Measurements from ENCODE around the gene FOXB1.
A peak's percentile ranks its signal among the peaks of the same experiment; 100 is the strongest.

FOXB1 gene

DNA sequence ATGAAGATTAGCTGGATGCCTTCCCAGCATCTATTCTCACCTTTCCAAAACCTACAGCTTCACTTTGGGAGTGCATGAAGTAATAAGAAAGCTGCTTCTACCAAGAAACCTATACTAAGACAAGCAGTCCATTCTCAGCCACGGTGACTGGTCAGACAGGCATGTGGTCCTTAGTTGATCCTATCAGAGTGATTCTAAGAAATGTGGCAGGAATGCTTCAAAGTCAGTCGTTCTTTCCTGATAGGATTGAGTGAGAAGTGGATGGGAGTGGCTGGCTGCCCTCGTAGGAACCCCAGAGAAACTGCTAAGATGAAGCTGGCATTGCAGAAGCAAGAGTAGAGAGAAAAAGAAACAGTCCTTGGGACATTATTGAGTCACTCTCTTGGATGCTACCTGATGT, 16.6 kb downstream of the FOXB1 start:
- H3K9ac ChIP-seq (ENCODE audit: insufficient read length): no peak overlapping the region

DNA sequence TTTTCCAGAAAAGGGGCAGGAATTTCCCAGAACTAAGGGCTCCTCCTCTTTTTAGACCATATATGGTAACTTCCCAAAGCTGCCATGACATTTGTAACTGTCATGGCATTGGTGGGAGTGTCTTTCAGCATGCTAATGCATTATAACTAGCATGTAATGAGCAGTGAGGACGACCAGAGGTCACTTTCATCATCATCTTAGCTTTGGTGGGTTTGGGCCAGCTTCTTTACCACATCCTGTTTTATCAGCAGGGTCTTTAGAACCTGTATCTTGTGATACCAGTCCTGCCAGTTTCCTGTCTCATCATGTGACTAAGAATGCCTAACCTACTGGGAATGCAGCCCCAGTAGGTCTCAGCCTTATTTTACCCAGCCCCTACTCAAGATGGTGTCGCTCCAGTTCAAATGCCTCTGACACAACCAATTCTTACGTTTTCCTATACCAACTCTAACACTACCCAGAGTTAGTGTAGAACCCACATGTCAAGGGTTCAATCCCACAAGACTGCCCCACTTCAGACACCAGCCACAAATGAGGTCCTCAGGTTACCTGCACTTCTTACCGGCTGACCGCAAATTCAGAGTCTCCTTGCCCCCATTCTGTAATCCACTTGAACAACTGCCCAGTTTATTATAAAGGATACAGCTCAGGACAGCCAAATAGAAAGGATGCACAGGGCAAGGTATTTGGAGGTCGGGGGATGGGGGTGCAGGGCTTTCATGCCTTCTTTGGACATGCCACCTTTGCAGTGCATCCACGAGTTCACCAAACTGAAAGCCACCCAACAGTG, 17.7 kb downstream of the FOXB1 start:
- no peaks in the 10 kb centered on the region for H3K9me3 ChIP-seq (ENCODE audit: low read depth, low read length)
- no peak overlapping the region for H3K27ac ChIP-seq
- DNase-seq (ENCODE audit: low read depth, low spot score): no peak
- H3K4me3 ChIP-seq: no peak overlapping the region
- no peaks in the 10 kb centered on the region for H3K36me3 ChIP-seq (ENCODE audit: insufficient read depth, low read length)
- no peak overlapping the region for H3K9ac ChIP-seq (ENCODE audit: insufficient read length)
- TF ChIP-seq POLR2AphosphoS5 (IDR thresholded peaks at IDR 0.05; ENCODE audit: borderline replicate concordance, low read depth, low read length): no peak
- TF ChIP-seq EZH2 (IDR thresholded peaks at IDR 0.05): no peak
- no peak for TF ChIP-seq FOXP2 (optimal IDR thresholded peaks at IDR 0.05; ENCODE audit: control extremely low read depth, extremely low read length, insufficient read depth)

More for the DNA sequence above, 16.6 kb downstream of the FOXB1 start:
- Histone ChIP-seq H3K4me3 (no peak overlapping the region), H3K36me3 (ENCODE audit: insufficient read depth, low read length) (no peaks in the 10 kb centered on the region), H3K27ac (no peak overlapping the region), H3K9me3 (ENCODE audit: low read depth, low read length) (no peaks in the 10 kb centered on the region)
- DNase-seq (ENCODE audit: low read depth, low spot score): no peak
- TF ChIP-seq POLR2AphosphoS5 (IDR thresholded peaks at IDR 0.05; ENCODE audit: borderline replicate concordance, low read depth, low read length) (no peak), EZH2 (IDR thresholded peaks at IDR 0.05) (no peak), FOXP2 (optimal IDR thresholded peaks at IDR 0.05; ENCODE audit: control extremely low read depth, extremely low read length, insufficient read depth) (no peak)

DNA sequence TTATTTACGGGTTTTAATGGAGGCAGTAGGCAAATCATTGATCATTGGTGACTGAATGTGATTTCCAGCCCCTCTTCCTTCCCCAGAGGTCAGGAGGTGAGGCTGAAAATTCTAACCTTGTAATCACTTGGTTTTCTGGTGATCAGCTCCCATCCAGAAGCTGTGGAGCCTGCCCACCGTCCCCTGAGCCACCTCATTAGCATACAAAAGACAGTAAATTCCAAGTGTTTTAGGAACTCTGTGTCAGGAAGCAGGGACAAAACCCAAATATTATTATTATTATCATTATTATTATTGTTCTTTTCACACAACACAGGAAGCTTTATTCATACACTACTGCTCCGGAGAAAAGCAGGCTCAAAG, 18.2 kb downstream of the FOXB1 start:
- DNase-seq (ENCODE audit: low read depth, low spot score): no peak
- Histone ChIP-seq H3K9ac (ENCODE audit: insufficient read length) (no peak overlapping the region), H3K9me3 (ENCODE audit: low read depth, low read length) (no peaks in the 10 kb centered on the region), H3K27ac (no peak overlapping the region), H3K4me3 (no peak overlapping the region), H3K36me3 (ENCODE audit: insufficient read depth, low read length) (no peaks in the 10 kb centered on the region)
- no peak for TF ChIP-seq FOXP2 (optimal IDR thresholded peaks at IDR 0.05; ENCODE audit: control extremely low read depth, extremely low read length, insufficient read depth)
- TF ChIP-seq EZH2 (IDR thresholded peaks at IDR 0.05): no peak
- TF ChIP-seq POLR2AphosphoS5 (IDR thresholded peaks at IDR 0.05; ENCODE audit: borderline replicate concordance, low read depth, low read length): no peak

DNA sequence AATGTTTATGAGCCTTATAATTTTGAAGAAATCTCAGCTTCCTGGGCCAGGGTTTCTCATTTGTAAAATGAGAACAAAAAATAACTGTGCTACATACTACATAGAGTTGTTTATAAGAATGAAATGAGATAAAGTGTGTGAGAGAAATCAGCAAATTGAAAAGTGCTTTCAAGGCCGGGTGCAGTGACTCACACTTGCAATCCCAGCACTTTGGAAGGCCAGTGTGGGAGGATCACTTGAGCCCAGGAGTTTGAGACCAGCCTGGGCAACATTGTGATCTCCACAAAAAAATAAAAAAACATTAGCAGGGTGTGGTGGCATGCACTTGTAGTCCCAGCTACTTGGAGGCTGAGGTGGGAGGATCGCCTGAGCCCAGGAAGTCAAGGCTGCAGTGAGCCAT, 22.4 kb downstream of the FOXB1 start:
- Histone ChIP-seq H3K27ac (no peak overlapping the region), H3K9me3 (ENCODE audit: low read depth, low read length) (no peaks in the 10 kb centered on the region), H3K9ac (ENCODE audit: insufficient read length) (no peak overlapping the region), H3K36me3 (ENCODE audit: insufficient read depth, low read length) (no peaks in the 10 kb centered on the region), H3K4me3 (no peak overlapping the region)
- no peak for DNase-seq (ENCODE audit: low read depth, low spot score)
- TF ChIP-seq FOXP2 (optimal IDR thresholded peaks at IDR 0.05; ENCODE audit: control extremely low read depth, extremely low read length, insufficient read depth) (no peak), EZH2 (IDR thresholded peaks at IDR 0.05) (no peak), POLR2AphosphoS5 (IDR thresholded peaks at IDR 0.05; ENCODE audit: borderline replicate concordance, low read depth, low read length) (no peak)

DNA sequence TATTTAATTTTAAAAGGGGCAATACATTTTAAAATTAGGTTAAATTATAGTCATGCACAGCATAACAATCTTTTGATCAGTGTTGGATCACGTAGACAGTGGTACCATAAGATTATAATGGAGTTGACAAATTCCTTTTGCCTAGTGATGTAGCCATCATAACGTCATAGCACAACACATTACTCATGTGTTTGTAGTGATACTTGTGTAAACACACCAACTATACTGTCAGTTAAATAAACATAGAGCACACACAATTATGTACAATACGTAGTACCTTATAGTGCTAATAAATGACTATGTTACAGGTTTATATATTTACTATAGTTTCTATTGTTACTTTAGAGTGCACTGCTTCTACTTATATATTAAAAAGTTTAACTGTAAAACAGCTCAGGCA, 31.2 kb downstream of the FOXB1 start:
- Histone ChIP-seq H3K9ac (ENCODE audit: insufficient read length) (no peak overlapping the region), H3K9me3 (ENCODE audit: low read depth, low read length) (no peaks in the 10 kb centered on the region), H3K4me3 (no peak overlapping the region), H3K36me3 (ENCODE audit: insufficient read depth, low read length) (no peaks in the 10 kb centered on the region), H3K27ac (no peak overlapping the region)
- no peak for TF ChIP-seq POLR2AphosphoS5 (IDR thresholded peaks at IDR 0.05; ENCODE audit: borderline replicate concordance, low read depth, low read length)
- TF ChIP-seq EZH2 (IDR thresholded peaks at IDR 0.05): no peak
- TF ChIP-seq FOXP2 (optimal IDR thresholded peaks at IDR 0.05; ENCODE audit: control extremely low read depth, extremely low read length, insufficient read depth): no peak
- no peak for DNase-seq (ENCODE audit: low read depth, low spot score)

DNA sequence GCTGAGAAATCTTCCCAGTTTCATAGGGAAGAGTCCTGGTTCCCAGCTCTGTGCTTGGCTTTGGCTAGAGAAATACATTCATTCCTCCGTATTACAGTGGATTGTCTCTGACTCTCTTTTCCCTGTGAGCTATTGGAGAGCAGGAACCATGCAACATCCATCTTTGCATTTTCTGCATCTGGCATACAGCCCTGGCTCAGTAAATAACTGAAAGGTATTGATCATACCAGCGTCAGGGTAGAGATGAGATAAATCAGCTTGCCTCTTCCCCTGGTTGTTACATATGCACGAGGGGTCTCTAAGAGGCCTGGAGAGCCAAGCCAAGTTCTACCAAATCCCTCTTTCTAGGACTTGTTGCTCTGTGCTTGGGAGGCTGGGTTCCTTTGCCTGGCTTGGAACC, 35.2 kb downstream of the FOXB1 start:
- H3K9ac ChIP-seq (ENCODE audit: insufficient read length): no peak overlapping the region
- DNase-seq (ENCODE audit: low read depth, low spot score): no peak
- no peaks in the 10 kb centered on the region for H3K36me3 ChIP-seq (ENCODE audit: insufficient read depth, low read length)
- H3K4me3 ChIP-seq: no peak overlapping the region
- no peak overlapping the region for H3K27ac ChIP-seq
- TF ChIP-seq POLR2AphosphoS5 (IDR thresholded peaks at IDR 0.05; ENCODE audit: borderline replicate concordance, low read depth, low read length) (no peak), EZH2 (IDR thresholded peaks at IDR 0.05) (no peak), FOXP2 (optimal IDR thresholded peaks at IDR 0.05; ENCODE audit: control extremely low read depth, extremely low read length, insufficient read depth) (no peak)
- no peaks in the 10 kb centered on the region for H3K9me3 ChIP-seq (ENCODE audit: low read depth, low read length)

DNA sequence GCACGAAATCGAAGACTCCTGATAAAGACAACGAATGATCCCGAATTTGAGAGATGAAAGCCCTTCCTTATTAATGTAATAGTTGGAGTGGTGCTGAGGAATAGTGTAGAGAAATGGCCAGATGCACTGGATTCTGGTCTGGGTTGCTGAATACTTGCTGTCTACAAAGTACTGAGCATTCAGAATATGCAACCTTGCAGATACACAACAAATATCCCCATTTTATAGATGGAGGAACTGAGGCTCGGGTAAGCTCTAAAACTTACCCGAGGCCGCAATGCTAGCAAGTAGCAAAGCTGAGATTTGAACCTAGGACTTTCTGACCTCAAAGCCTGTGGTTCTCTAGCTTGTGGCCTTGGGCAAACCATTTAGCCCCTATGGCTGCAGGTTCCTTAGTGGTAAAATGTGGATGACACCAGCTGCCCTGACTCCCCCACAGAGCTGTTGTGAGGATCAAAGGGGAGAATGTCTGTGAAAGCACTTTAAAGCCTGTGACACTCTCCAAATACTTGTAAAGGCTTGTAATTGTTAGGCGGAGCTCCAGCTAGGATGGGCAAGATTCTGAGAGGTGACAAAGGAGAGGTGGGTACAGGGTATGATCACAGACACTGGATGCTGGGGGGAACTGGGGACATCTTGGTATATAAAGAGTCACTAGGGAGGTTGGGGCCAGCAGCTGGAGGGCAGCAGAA, 39.8 kb downstream of the FOXB1 start:
- no peak overlapping the region for H3K27ac ChIP-seq
- no peak overlapping the region for H3K4me3 ChIP-seq
- no peaks in the 10 kb centered on the region for H3K9me3 ChIP-seq (ENCODE audit: low read depth, low read length)
- DNase-seq (ENCODE audit: low read depth, low spot score): no peak
- TF ChIP-seq FOXP2 (optimal IDR thresholded peaks at IDR 0.05; ENCODE audit: control extremely low read depth, extremely low read length, insufficient read depth) (no peak), POLR2AphosphoS5 (IDR thresholded peaks at IDR 0.05; ENCODE audit: borderline replicate concordance, low read depth, low read length) (no peak), EZH2 (IDR thresholded peaks at IDR 0.05) (no peak)
- no peaks in the 10 kb centered on the region for H3K36me3 ChIP-seq (ENCODE audit: insufficient read depth, low read length)
- no peak overlapping the region for H3K9ac ChIP-seq (ENCODE audit: insufficient read length)

DNA sequence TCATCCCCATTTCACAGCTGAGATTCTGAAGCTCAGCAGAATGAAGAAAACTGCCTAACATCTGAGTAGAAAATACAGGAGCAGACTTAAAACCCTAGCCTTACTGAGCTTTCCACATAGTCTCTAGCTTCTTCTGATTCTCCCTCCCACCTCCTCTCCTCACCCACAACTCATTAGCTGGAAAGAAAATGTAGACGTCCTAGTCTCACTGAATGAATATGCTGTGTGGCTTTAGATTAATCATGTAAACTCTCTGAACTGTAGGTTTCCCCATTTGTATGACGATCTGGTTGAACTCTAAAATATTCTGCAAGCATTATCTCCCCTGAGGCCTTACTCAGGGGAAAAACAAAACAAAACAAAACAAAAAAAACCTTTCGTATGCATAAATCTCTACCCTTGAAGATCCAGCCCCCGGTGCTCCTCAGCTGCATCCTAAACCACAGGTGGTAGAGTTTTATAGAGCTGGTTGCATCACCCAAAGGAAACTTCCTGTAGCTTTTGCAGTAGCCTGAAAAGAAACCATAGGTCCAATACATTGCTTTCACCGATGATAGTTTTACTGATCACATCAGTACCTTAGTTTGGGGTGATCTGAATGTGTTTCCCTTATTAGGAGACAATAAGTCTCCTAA, 40.6 kb downstream of the FOXB1 start:
- DNase-seq (ENCODE audit: low read depth, low spot score): peak; percentile 35
- Histone ChIP-seq H3K27ac (no peak overlapping the region), H3K4me3 (peak overlapping the region; percentile 56), H3K9me3 (ENCODE audit: low read depth, low read length) (no peaks in the 10 kb centered on the region), H3K36me3 (ENCODE audit: insufficient read depth, low read length) (no peaks in the 10 kb centered on the region), H3K9ac (ENCODE audit: insufficient read length) (no peak overlapping the region)
- no peak for TF ChIP-seq POLR2AphosphoS5 (IDR thresholded peaks at IDR 0.05; ENCODE audit: borderline replicate concordance, low read depth, low read length)
- no peak for TF ChIP-seq EZH2 (IDR thresholded peaks at IDR 0.05)
- TF ChIP-seq FOXP2 (optimal IDR thresholded peaks at IDR 0.05; ENCODE audit: control extremely low read depth, extremely low read length, insufficient read depth): no peak

Data from SK-N-MC (cell line).